ENCODE measurements around the gene GPS1. TPM values are rescaled to one million over a fixed set of nuclear protein-coding genes. Genes with fewer than 3 reads are reported as not detected.
"Not testable (repeated sequence)": the region's sequence is repeated elsewhere in the genome, so short reads cannot be mapped to it uniquely, and the experiment has no call there.

The GPS1 gene
- total and polyA plus RNA-seq, 11 donors = 76.7 to 151 (median 85.0) TPM

DNA sequence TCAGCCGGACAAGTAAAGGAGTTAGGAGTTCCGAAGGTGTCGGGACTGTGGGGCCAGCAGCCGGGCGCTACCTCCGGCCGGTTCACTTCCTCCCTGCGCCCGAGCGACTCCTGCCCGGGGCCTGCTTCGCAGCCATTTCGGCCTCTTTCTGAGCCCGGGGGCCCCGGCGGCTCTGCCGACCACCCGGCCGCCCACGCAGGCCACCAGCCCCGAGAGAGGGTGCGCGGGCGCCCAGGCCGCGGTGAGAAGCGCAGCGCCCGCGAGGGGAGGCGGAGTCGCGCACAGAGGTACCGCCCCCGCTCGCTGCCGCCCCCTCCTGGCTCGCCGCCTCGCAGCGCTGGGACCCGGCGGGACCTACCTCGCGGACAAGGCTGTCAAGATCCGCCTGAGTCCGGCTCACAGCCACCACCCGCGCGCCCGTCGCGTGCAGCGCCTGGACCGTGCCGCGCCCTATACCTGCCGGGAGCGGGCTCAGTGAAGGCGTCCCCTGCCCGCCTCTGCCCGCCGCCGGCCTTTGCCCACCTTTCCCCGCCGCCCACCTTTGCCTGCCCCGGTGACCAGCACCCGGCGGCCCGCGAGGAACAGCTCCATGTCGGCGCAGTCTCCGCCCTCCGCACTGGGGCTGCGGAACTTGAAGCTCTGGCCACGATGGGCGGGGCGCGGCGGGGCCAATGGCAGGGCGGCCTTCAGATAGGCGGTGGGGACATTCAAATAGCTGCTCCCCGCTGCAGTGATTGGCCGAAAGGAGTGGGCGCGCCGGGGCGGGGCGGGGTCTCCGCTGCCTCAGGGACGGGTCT, 14.4 kb upstream of the GPS1 start, which contains the start of gene DCXR:
Gene DCXR, minus strand, starts transcription at position 606 of the 797 bp plus-strand sequence. Its CDS starts 15 bp downstream, at position 591.
- Histone ChIP-seq H3K4me3 (peak within 1 kb of the TSS; percentile 49 to 92 (median 73)), H3K27ac (peak within 1 kb of the TSS; percentile 91 to 98 (median 94)), H3K9me3 (no peaks in the 10 kb centered on the region), H3K27me3 (peaks cover 0 to 5% (median 0%) of the 10 kb centered on the region in 9 donors), H3K36me3 (peaks cover 0 to 5% (median 0%) of the 10 kb centered on the region in 9 donors), H3K4me1 (peaks cover 4 to 31% (median 15%) of the 10 kb centered on the region in 12 donors)
- intact Hi-C loops (cut with DNase I) = loop anchor here in 4 of 10 donors (1.0 to 10.0 kb wide), 4 partner anchors 60 to 288 kb away; partner anchors contain the start of gene FASN (in 2 of the 4)
- ATAC-seq = peak; percentile 97 to 98 (median 97)
- peak; percentile 97 to 99 (median 98) for DNase-seq
- WGBS, 4 donors = 0 to 1% (median 1%) methylated on average over 45 to 92 of the region's 92 CpGs
- peak; percentile 75 to 96 for TF ChIP-seq POLR2A (IDR thresholded peaks at IDR 0.05)
- TF ChIP-seq, protein P1, sequence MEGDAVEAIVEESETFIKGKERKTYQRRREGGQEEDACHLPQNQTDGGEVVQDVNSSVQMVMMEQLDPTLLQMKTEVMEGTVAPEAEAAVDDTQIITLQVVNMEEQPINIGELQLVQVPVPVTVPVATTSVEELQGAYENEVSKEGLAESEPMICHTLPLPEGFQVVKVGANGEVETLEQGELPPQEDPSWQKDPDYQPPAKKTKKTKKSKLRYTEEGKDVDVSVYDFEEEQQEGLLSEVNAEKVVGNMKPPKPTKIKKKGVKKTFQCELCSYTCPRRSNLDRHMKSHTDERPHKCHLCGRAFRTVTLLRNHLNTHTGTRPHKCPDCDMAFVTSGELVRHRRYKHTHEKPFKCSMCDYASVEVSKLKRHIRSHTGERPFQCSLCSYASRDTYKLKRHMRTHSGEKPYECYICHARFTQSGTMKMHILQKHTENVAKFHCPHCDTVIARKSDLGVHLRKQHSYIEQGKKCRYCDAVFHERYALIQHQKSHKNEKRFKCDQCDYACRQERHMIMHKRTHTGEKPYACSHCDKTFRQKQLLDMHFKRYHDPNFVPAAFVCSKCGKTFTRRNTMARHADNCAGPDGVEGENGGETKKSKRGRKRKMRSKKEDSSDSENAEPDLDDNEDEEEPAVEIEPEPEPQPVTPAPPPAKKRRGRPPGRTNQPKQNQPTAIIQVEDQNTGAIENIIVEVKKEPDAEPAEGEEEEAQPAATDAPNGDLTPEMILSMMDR (IDR thresholded peaks at IDR 0.05) = peak; percentile 72 to 93 (median 82)

DNA sequence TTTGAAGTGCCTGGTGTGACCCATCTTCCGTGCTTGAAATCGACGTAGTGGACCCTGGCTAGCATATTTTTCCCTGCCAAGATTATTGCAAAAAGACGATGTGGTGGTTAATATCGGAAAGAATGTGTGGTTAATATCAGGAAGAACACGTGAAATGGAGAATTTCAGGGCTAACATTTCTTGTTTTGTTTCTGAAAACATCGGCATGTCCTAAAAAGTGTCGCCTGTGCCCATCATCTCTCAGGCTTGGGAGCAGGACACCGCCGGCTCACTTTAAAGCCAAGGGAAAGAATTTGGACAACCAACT, 13.9 kb upstream of the GPS1 start:
- no peaks in the 10 kb centered on the region for H3K9me3 ChIP-seq
- WGBS, 4 donors = 7 to 12% (median 10%) methylated on average over 10 of the region's 10 CpGs
- H3K4me1 ChIP-seq = peaks cover 4 to 31% (median 14%) of the 10 kb centered on the region in 12 donors
- peak overlapping the region in 11 of 12 donors; percentile 91 to 98 (median 95) for H3K27ac ChIP-seq
- intact Hi-C loops (cut with DNase I) = loop anchor here in 4 of 10 donors (1.0 to 10.0 kb wide), 4 partner anchors 59 to 287 kb away; partner anchors contain the start of gene FASN (in 2 of the 4)
- TF ChIP-seq, protein P1 (IDR thresholded peaks at IDR 0.05) = no peak
- TF ChIP-seq POLR2A (IDR thresholded peaks at IDR 0.05) = no peak
- ATAC-seq = no peak
- no peaks in the 10 kb centered on the region for H3K27me3 ChIP-seq
- H3K4me3 ChIP-seq = peak overlapping the region in 10 of 12 donors; percentile 60 to 92 (median 73)
- H3K36me3 ChIP-seq = peaks cover 0 to 5% (median 0%) of the 10 kb centered on the region in 9 donors
- DNase-seq = no peak

DNA sequence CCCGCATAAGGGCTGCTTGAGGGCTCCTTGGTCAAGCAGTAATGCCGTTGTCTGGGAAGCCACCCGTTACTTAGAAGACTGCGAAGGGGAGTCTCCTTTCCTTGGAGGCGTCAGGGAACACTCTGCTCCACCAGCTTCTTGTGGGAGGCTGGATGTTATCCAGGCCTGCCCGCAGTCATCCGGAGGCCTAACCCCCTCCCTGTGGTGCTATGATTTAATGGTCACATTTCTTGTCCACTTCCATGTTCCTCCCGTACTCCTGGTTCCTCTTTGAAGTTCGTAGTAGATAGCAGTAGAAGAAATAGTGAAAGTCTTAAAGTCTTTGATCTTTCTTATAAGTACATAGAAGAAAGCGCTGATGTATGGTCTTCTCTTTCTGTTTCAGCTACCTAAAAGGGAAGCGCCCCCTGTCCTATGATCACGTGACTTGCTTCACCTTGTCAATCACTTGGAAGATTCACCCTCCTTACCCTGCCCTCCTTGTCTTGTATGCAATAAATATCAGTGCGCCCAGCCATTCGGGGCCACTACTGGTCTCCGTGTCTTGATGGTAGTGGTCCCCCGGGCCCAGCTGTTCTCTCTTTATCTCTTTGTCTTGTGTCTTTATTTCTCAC, 12.8 kb upstream of the GPS1 start:
- H3K36me3 ChIP-seq, H3K27me3 ChIP-seq, ATAC-seq, H3K9me3 ChIP-seq, H3K4me3 ChIP-seq, DNase-seq: not testable (repeated sequence)
- intact Hi-C loops (cut with DNase I) = loop anchor here in 3 of 10 donors (5.0 to 10.0 kb wide), 3 partner anchors 58 to 286 kb away; partner anchors contain the start of gene FASN (in 1 of the 3)
- peak overlapping the region in 1 of 12 donors; percentile 37 for H3K27ac ChIP-seq
- peaks cover 4 to 31% (median 14%) of the 10 kb centered on the region in 12 donors for H3K4me1 ChIP-seq
- 88 to 92% (median 91%) methylated on average over 16 of the region's 16 CpGs for WGBS, 4 donors

DNA sequence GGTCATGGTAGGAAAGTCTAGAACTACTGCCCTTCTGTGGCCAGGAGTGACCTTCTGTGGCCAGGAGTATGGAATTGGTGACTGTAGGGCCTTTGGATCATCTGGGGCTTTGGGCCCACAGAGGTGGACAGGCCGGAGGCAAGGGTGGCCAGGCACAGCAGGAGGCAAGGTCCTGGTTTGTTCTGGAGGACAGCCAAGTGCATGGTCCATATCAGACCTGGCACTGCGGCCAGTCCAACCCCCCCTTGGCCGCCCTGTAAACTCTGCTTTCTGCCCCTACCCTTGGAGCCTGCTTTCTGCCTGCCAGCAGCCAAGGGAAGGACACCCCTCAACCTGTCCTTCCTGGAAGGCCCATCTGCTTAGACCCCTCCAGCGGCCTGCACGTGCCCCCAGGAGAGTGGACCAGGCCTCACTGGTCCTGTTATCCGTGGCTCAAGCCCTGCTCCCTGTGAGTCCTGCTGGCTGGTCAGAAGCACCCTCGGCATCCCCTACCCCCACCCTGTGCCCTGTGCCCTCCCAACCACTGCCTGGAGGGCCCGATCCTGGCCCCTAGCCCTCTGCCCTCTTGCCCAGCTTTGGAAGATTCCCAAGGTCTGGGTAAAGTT, 11.9 kb upstream of the GPS1 start:
- ATAC-seq = no peak
- TF ChIP-seq, protein P1 (IDR thresholded peaks at IDR 0.05) = no peak
- TF ChIP-seq POLR2A (IDR thresholded peaks at IDR 0.05) = no peak
- no peak for DNase-seq
- WGBS, 4 donors = 87 to 90% (median 89%) methylated on average over 6 to 8 of the region's 8 CpGs
- no peak overlapping the region for H3K4me3 ChIP-seq
- H3K27ac ChIP-seq = no peak overlapping the region
- no peaks in the 10 kb centered on the region for H3K27me3 ChIP-seq
- peaks cover 0 to 5% (median 0%) of the 10 kb centered on the region in 9 donors for H3K36me3 ChIP-seq
- H3K9me3 ChIP-seq = no peaks in the 10 kb centered on the region
- H3K4me1 ChIP-seq = peaks cover 4 to 31% (median 14%) of the 10 kb centered on the region in 12 donors
- intact Hi-C loops (cut with DNase I) = loop anchor here in 3 of 10 donors (5.0 to 10.0 kb wide), 3 partner anchors 58 to 285 kb away; partner anchors contain the start of gene FASN (in 1 of the 3)
